K562 (cell line): ENCODE measurements around the gene NEU1. TPM values are rescaled to one million over a fixed set of nuclear protein-coding genes. Genes with fewer than 3 reads are reported as not detected.

Source experiments
- CEBPG ChIP-seq, 3 experiments: fragments of 200-800 bp in 1 of 3; sonication (Bioruptor generic) in 1 of 3; sonication (generic) in 1 of 3; formaldehyde crosslinking in 1 of 3; IDR thresholded peaks in 2 of 3; conservative IDR thresholded peaks in 1 of 3; 2 replicates each; pipeline versions ENCODE4 v1.6.1 to v1.8.0; 2016 to 2022; ENCODE audit warnings: missing compliant biosample characterization in 2 of 3, missing genetic modification characterization in 2 of 3, mild to moderate bottlenecking in 1 of 3, missing genetic modification reagents in 1 of 3
- CHCHD3 ChIP-seq: fragments of 250-450 bp; sonication (Bioruptor Pico); IDR thresholded peaks from 2 replicates; pipeline ENCODE4 v2.1.2; 2022; ENCODE audit warnings: mild to moderate bottlenecking
- CREB3 ChIP-seq: fragments of 450-650 bp; conservative IDR thresholded peaks from 2 replicates; pipeline ENCODE4 v1.6.1; 2016; ENCODE audit warnings: missing genetic modification characterization, low read depth, mild to moderate bottlenecking, missing compliant biosample characterization, moderate library complexity
- ELF1 ChIP-seq: fragments of 200-800 bp; sonication (Bioruptor generic); IDR thresholded peaks from 2 replicates; pipeline ENCODE4 v1.6.1; 2016; ENCODE audit warnings: missing genetic modification characterization, missing compliant biosample characterization
- ETV5 ChIP-seq: sonication (generic); formaldehyde crosslinking; IDR thresholded peaks from 2 replicates; pipeline ENCODE4 v1.4.0; 2020; ENCODE audit warnings: low read depth, mild to moderate bottlenecking, missing genetic modification reagents
- FOXO4 ChIP-seq: fragments of 450-650 bp; formaldehyde crosslinking; IDR thresholded peaks from 2 replicates; pipeline ENCODE4 v1.4.0; 2020; ENCODE audit warnings: mild to moderate bottlenecking, moderate library complexity
- GTF2F1 ChIP-seq: IDR thresholded peaks from 2 replicates; pipeline ENCODE4 v1.6.1; 2011; ENCODE audit warnings: low read depth, low read length, improper control_type of control experiment
- HOXB6 ChIP-seq: fragments of 250-450 bp; sonication (Bioruptor Pico); IDR thresholded peaks from 2 replicates; pipeline ENCODE4 v1.5.1; 2022; ENCODE audit warnings: mild to moderate bottlenecking, borderline replicate concordance
- JUNB ChIP-seq: fragments of 450-650 bp; formaldehyde crosslinking; conservative IDR thresholded peaks from 2 replicates; pipeline ENCODE4 v1.4.0; 2020; ENCODE audit warnings: mild to moderate bottlenecking
- MEF2D ChIP-seq: conservative IDR thresholded peaks from 2 replicates; pipeline ENCODE4 v1.6.1; 2016; ENCODE audit warnings: low read depth, missing genetic modification characterization, missing compliant biosample characterization
- PHF8 ChIP-seq: fragments of 200-600 bp; sonication (generic); IDR thresholded peaks from 2 replicates; pipeline ENCODE4 v1.6.1; 2012; ENCODE audit warnings: mixed run types, mild to moderate bottlenecking, inconsistent platforms, low read length, moderate library complexity, borderline replicate concordance
- RHOXF2B ChIP-seq: fragments of 250-450 bp; sonication (Bioruptor Pico); conservative IDR thresholded peaks from 2 replicates; pipeline ENCODE4 v1.5.1; 2021
- RNF2 ChIP-seq: sonication (generic); IDR thresholded peaks from 2 replicates; pipeline ENCODE4 v1.6.1; 2016
- SMC3 ChIP-seq: conservative IDR thresholded peaks from 2 replicates; pipeline ENCODE4 v1.6.1; 2011; ENCODE audit warnings: low read depth, low read length, improper control_type of control experiment; ENCODE audit not compliant: insufficient read depth
- ZBTB33 ChIP-seq: sonication (generic); formaldehyde crosslinking; IDR thresholded peaks from 2 replicates; pipeline ENCODE4 v1.8.1; 2023; ENCODE audit warnings: mild to moderate bottlenecking, missing genetic modification reagents
- ZNF263 ChIP-seq: sonication (generic); formaldehyde crosslinking; IDR thresholded peaks from 2 replicates; pipeline ENCODE4 v1.8.0; 2022; ENCODE audit warnings: mild to moderate bottlenecking, missing genetic modification reagents, borderline replicate concordance
- ZNF280A ChIP-seq: fragments of 450-650 bp; IDR thresholded peaks from 2 replicates; pipeline ENCODE4 v1.6.1; 2018; ENCODE audit warnings: mild to moderate bottlenecking, low read depth; ENCODE audit not compliant: partially characterized antibody
- ZNF740 ChIP-seq, 3 experiments: fragments of 200-800 bp in 1 of 3; sonication (Bioruptor generic) in 1 of 3; sonication (generic) in 1 of 3; formaldehyde crosslinking in 1 of 3; IDR thresholded peaks; 2 replicates each; pipeline versions ENCODE4 v1.6.1 to v1.8.0; 2016 to 2022; ENCODE audit warnings: mild to moderate bottlenecking in 2 of 3, missing compliant biosample characterization in 2 of 3, missing genetic modification characterization in 2 of 3, missing genetic modification reagents in 1 of 3
- polyA plus RNA-seq, 8 experiments: library from polyadenylated mRNA; depleted of rRNA in 4 of 8; stranded (reverse) in 5 of 8; unstranded in 3 of 8; fragments of >200 nt; fragmentation: Nextera tagmentation in 2 of 8; fragmentation: Illumina TruSeq in 1 of 8; extraction: Ambion mirVana in 2 of 8; extraction: Trizol in 1 of 8; gene quantifications; 2 replicates each; pipeline versions ENCODE4 v1.2.1 to v1.2.3, GENCODE V29; 2011 to 2014; ENCODE audit warnings: inconsistent platforms in 1 of 8, missing spikeins in 1 of 8
- total RNA-seq, 7 experiments: library from RNA; depleted of rRNA in 6 of 7; stranded (reverse); fragments of >200 nt in 6 of 7; fragmentation: Illumina TruSeq in 2 of 7; extraction: Trizol in 2 of 7; gene quantifications; 2 replicates each; pipeline versions ENCODE4 v1.2.1 to v1.2.3, GENCODE V29; 2011 to 2021; ENCODE audit warnings: low replicate concordance in 1 of 7

Gene NEU1
- total and polyA plus RNA-seq, 9 of the 15 experiments (the other 6 are each of a cell fraction or from before 2014, with no cell fraction given), result 14.8 to 67.8 (median 51.0) TPM

GRCh38 chr6:31834367-31835250 lies 28.0 kb downstream of the NEU1 start (continued):
- TF ChIP-seq ZBTB33, result 0 out of 2 replicates have a peak, but pooled peaks have one; percentile 3
- peak; percentile 81; the same call in 1 of the 2 replicates for TF ChIP-seq RHOXF2B
- no peak for TF ChIP-seq ELF1 (tag)
- peak; percentile 99 for TF ChIP-seq GTF2F1
- peak; percentile 96 for TF ChIP-seq CHCHD3 (CRISPR knock-in tag)
- TF ChIP-seq CREB3, result peak; percentile 96
- TF ChIP-seq SMC3, result no peak
- peak; percentile 87; the same call in 1 of the 2 replicates for TF ChIP-seq ETV5 (CRISPR knock-in tag)
- TF ChIP-seq HOXB6 (CRISPR knock-in tag), result no peak; the same call in 1 of the 2 replicates
- TF ChIP-seq CEBPG (CRISPR knock-in tag; IDR thresholded peaks at IDR 0.05), result peak; percentile 82; the same call in 1 of the 2 replicates
- peak; percentile 62 to 81 for TF ChIP-seq CEBPG (tag; conservative IDR thresholded peaks at IDR 0.05 in 1 of 2, IDR thresholded peaks at IDR 0.05 in 1 of 2)
- TF ChIP-seq PHF8, result peak; percentile 100
- no peak for TF ChIP-seq ZNF280A
- peak; percentile 62; the same call in 1 of the 2 replicates for TF ChIP-seq ZNF263 (CRISPR knock-in tag)
- peak; percentile 87 for TF ChIP-seq FOXO4 (CRISPR knock-in tag)
- TF ChIP-seq JUNB (CRISPR knock-in tag), result no peak; the same call in 1 of the 2 replicates
- TF ChIP-seq MEF2D, result peak; percentile 90
- peak; percentile 77; the same call in 1 of the 2 replicates for TF ChIP-seq RNF2
- peak; percentile 85 for TF ChIP-seq ZNF740 (CRISPR knock-in tag; IDR thresholded peaks at IDR 0.05)
- peak; percentile 75 to 89 for TF ChIP-seq ZNF740 (tag; IDR thresholded peaks at IDR 0.05)
